Tibial nerve (tissue), 4 donors: ENCODE data around the gene CACNG5. TPM values are rescaled to one million over a fixed set of nuclear protein-coding genes. Genes with fewer than 3 reads are reported as not detected.

Experiments used
- DNase-seq, 2 donors: peaks; one replicate each; pipeline ENCODE4 v3.0.0-alpha.2; 2019; ENCODE audit warnings: low spot score in 2 of 2
- H3K27ac ChIP-seq, 4 donors: fragments of 200-600 bp; sonication (generic) in 3 of 4; one replicate each; pipeline ENCODE4 v1.5.1; 2017 to 2019; ENCODE audit warnings: mild to moderate bottlenecking in 1 of 4
- H3K27me3 ChIP-seq, 2 donors: fragments of 200-600 bp; sonication (generic) in 1 of 2; one replicate each; pipeline versions ENCODE4 v1.5.1 to v1.6.0; 2017 to 2019
- H3K36me3 ChIP-seq, 3 donors: fragments of 200-600 bp; sonication (generic); one replicate each; pipeline ENCODE4 v1.5.1; 2018 to 2019
- H3K4me1 ChIP-seq, 4 donors: fragments of 200-600 bp; sonication (generic) in 3 of 4; one replicate each; pipeline ENCODE4 v1.5.1; 2017 to 2019
- H3K4me3 ChIP-seq, 4 donors: fragments of 200-600 bp; sonication (generic) in 3 of 4; one replicate each; pipeline ENCODE4 v1.5.1; 2017 to 2019; ENCODE audit warnings: mild to moderate bottlenecking in 1 of 4, moderate library complexity in 1 of 4
- H3K9me3 ChIP-seq, 4 donors: fragments of 200-600 bp; sonication (generic) in 3 of 4; one replicate each; pipeline ENCODE4 v1.5.1; 2017 to 2019
- EP300 ChIP-seq, 2 donors: sonication (generic); formaldehyde crosslinking; IDR thresholded peaks; one replicate each; pipeline ENCODE4 v1.6.1; 2017; ENCODE audit warnings: antibody characterized with exemption in 2 of 2, mild to moderate bottlenecking in 1 of 2
- POLR2A ChIP-seq, 2 donors: fragments of 450-650 bp; IDR thresholded peaks; one replicate each; pipeline ENCODE4 v1.6.1; 2017; ENCODE audit warnings: antibody characterized with exemption in 2 of 2, mild to moderate bottlenecking in 2 of 2, moderate library complexity in 2 of 2
- WGBS, 2 donors: methylation state at CpG; one replicate each; pipeline ENCODE4 v1.1.5; 2018; 5-methylcytosine and 5-hydroxymethylcytosine counted together
- total RNA-seq, 4 donors: library from RNA; depleted of rRNA; stranded (reverse); fragments of >200 nt; gene quantifications; one replicate each; pipeline ENCODE4 v1.1.0, GENCODE V29; 2016
- TF ChIP-seq, protein P1 (sequence below), 5 experiments: fragments of 200-600 bp in 3 of 5; fragments of 450-650 bp in 2 of 5; sonication (generic) in 3 of 5; IDR thresholded peaks; one replicate each; pipeline ENCODE4 v1.5.1; 2016 to 2019; ENCODE audit warnings: antibody characterized with exemption in 5 of 5, mild to moderate bottlenecking in 3 of 5, moderate library complexity in 2 of 5

Gene CACNG5
- total RNA-seq, 4 donors from 2014 or later = not detected

DNA sequence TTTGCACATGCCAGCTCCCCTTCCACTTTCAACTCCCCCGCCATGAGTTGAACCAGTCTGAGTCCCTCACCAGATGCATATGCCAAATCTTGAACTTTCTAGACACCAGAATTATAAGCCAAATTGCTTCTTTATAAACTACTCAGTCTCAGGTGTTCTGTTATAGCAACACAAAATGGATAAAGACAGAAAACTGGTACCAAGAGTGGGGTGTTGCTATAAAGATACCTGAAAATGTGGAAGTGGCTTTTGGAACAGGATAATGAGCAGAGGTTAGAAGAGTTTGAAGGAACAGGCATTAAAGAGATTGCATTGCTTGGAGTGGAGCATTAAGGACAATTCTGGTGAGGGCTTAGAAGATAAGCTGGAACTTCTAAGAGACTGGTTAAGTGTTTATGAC is 17.2 kb upstream of the CACNG5 start:
- TF ChIP-seq EP300 (IDR thresholded peaks at IDR 0.05) = no peak
- TF ChIP-seq, protein P1, sequence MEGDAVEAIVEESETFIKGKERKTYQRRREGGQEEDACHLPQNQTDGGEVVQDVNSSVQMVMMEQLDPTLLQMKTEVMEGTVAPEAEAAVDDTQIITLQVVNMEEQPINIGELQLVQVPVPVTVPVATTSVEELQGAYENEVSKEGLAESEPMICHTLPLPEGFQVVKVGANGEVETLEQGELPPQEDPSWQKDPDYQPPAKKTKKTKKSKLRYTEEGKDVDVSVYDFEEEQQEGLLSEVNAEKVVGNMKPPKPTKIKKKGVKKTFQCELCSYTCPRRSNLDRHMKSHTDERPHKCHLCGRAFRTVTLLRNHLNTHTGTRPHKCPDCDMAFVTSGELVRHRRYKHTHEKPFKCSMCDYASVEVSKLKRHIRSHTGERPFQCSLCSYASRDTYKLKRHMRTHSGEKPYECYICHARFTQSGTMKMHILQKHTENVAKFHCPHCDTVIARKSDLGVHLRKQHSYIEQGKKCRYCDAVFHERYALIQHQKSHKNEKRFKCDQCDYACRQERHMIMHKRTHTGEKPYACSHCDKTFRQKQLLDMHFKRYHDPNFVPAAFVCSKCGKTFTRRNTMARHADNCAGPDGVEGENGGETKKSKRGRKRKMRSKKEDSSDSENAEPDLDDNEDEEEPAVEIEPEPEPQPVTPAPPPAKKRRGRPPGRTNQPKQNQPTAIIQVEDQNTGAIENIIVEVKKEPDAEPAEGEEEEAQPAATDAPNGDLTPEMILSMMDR (IDR thresholded peaks at IDR 0.05) = no peak
- TF ChIP-seq POLR2A (IDR thresholded peaks at IDR 0.05) = no peak
- Histone ChIP-seq H3K27ac (no peak overlapping the region), H3K4me1 (no peaks in the 10 kb centered on the region), H3K9me3 (peaks cover 0 to 11% (median 0%) of the 10 kb centered on the region in 4 donors), H3K27me3 (no peaks in the 10 kb centered on the region), H3K4me3 (no peak overlapping the region), H3K36me3 (no peaks in the 10 kb centered on the region)
- DNase-seq = no peak
- 96 to 97% methylated on average over 1 of the region's 1 CpG for WGBS, 2 donors

DNA sequence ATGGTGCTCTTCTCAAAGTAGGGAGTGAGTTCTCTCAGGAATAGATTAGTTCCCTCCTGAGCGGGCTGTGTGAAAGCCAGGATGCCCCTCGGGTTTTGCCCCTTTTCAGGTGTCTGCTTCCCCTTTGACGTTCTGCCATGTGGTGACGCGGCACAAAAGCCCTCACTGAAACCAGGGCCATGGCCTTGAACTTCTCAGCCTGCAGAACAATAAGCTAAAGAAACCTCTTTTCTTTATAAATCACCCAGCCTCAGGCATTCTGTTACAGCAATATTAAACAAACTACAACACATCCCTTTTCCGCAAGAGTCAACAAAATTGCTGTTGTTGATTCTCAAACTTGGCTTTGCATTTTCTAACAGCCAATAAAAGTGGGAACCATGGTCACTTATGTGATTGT is 15.5 kb upstream of the CACNG5 start:
- TF ChIP-seq, protein P1 (IDR thresholded peaks at IDR 0.05) = no peak
- no peak for TF ChIP-seq POLR2A (IDR thresholded peaks at IDR 0.05)
- TF ChIP-seq EP300 (IDR thresholded peaks at IDR 0.05) = no peak
- no peaks in the 10 kb centered on the region for H3K4me1 ChIP-seq
- H3K9me3 ChIP-seq = peaks cover 0 to 11% (median 0%) of the 10 kb centered on the region in 4 donors
- no peaks in the 10 kb centered on the region for H3K27me3 ChIP-seq
- no peak overlapping the region for H3K27ac ChIP-seq
- WGBS, 2 donors = 41 to 60% methylated on average over 6 of the region's 6 CpGs
- no peak overlapping the region for H3K4me3 ChIP-seq
- H3K36me3 ChIP-seq = no peaks in the 10 kb centered on the region
- DNase-seq = no peak

DNA sequence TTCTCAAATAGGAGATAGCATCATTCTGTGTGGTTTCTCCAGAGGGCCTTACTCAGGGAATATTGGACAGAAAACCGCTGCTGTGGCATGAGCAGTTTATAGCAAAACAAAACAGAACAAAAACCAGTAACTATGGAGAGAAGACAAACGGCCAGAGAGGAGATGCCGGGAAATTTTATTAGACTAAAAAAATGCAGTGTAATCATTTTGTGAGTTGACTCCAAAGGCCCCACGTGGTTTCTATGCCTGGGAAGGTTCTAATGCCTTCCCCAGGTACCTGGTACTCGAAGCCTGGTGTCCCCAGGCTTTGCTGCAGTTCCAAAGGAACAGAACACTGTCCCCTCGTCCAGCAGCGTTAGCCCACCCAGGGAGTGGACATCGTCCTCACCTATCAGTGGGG is 12.9 kb upstream of the CACNG5 start:
- 56 to 75% methylated on average over 8 of the region's 8 CpGs for WGBS, 2 donors
- TF ChIP-seq, protein P1 (IDR thresholded peaks at IDR 0.05) = no peak
- TF ChIP-seq POLR2A (IDR thresholded peaks at IDR 0.05) (no peak), EP300 (IDR thresholded peaks at IDR 0.05) (no peak)

GRCh38 chr17:66826856-66827255 is 8.1 kb upstream of the CACNG5 start:
- TF ChIP-seq POLR2A (IDR thresholded peaks at IDR 0.05) = no peak
- TF ChIP-seq EP300 (IDR thresholded peaks at IDR 0.05) = no peak
- TF ChIP-seq, protein P1 (IDR thresholded peaks at IDR 0.05) = no peak
- no peak overlapping the region for H3K4me3 ChIP-seq
- H3K27ac ChIP-seq = no peak overlapping the region
- no peak for DNase-seq
- H3K27me3 ChIP-seq = peaks cover 0 to 17% of the 10 kb centered on the region in 2 donors
- peaks cover 0 to 3% (median 0%) of the 10 kb centered on the region in 4 donors for H3K4me1 ChIP-seq
- 67 to 82% methylated on average over 6 of the region's 6 CpGs for WGBS, 2 donors
- peaks cover 0 to 3% (median 0%) of the 10 kb centered on the region in 4 donors for H3K9me3 ChIP-seq
- H3K36me3 ChIP-seq = no peaks in the 10 kb centered on the region

More for the DNA sequence above, 12.9 kb upstream of the CACNG5 start:
- H3K27me3 ChIP-seq = no peaks in the 10 kb centered on the region
- DNase-seq = no peak
- peaks cover 0 to 15% (median 0%) of the 10 kb centered on the region in 4 donors for H3K9me3 ChIP-seq
- H3K4me3 ChIP-seq = no peak overlapping the region
- no peaks in the 10 kb centered on the region for H3K4me1 ChIP-seq
- no peak overlapping the region for H3K27ac ChIP-seq
- no peaks in the 10 kb centered on the region for H3K36me3 ChIP-seq

- H3K27me3 ChIP-seq = peaks cover 0 to 35% of the 10 kb centered on the region in 2 donors
- H3K36me3 ChIP-seq = no peaks in the 10 kb centered on the region
- DNase-seq = peak in 1 of 2 donors; percentile 22
- no peak overlapping the region for H3K4me3 ChIP-seq
- peaks cover 0 to 3% (median 0%) of the 10 kb centered on the region in 4 donors for H3K9me3 ChIP-seq
- TF ChIP-seq, protein P1 (IDR thresholded peaks at IDR 0.05) = no peak
- no peak for TF ChIP-seq EP300 (IDR thresholded peaks at IDR 0.05)
- TF ChIP-seq POLR2A (IDR thresholded peaks at IDR 0.05) = no peak
- no peak overlapping the region for H3K27ac ChIP-seq
- H3K4me1 ChIP-seq = peaks cover 0 to 3% (median 0%) of the 10 kb centered on the region in 4 donors
- WGBS, 2 donors = 5 to 11% methylated on average over 18 of the region's 18 CpGs
Measured at GRCh38 chr17:66829386-66829864, 5.5 kb upstream of the CACNG5 start.
